ENCODE data around the gene LINC01488.

DNA sequence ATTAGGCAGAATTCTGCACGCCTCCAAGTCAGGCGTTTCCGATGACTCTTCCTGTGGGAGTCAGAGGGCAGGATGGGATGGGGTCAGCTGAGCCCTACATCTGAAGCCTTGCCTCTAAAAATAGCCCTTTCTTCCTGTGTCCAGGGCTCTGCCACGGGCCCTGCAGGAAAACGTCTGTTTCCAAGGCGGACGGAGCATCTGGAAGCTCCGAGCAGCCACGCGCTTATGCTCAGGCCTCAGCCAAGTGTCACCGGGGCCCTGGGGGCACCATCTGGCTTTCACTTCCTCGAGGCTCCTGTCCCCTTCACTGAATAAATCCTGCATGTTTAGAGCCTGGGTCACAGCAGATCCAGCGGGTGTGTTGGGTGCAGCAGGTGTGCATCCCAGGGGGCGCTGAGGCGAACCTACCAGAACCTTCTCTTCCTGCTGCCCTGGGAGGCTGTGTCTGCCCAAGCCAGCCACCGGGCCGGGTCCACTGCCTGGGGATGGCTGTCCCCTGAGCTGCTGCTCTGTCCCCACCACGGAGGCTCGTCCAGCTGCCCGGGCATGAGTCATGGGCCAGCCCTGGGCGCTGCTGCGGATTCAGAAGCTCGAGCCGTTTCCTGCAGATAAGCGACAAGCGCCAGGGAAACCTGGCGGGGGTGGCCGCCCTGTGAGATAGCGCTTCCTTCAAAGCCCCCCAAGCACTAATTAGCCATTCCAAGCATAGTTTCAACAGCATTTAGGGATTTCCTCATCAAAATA is 32.0 kb upstream of the LINC01488 start:
- TF ChIP-seq CTCF (IDR thresholded peaks at IDR 0.05), result peak in 1 of 6 experiments; percentile 36
- TF ChIP-seq POLR2A (IDR thresholded peaks at IDR 0.05), result no peak

All from upper lobe of left lung (tissue), 4 donors.